OCI-LY3 (cell line): ENCODE data around the gene SLC16A5.

Experiments
- EZH2phosphoT487 ChIP-seq: fragments of 200-600 bp; shearing (Covaris generic); IDR thresholded peaks from 2 replicates; pipeline ENCODE4 v1.6.1; 2018; ENCODE audit warnings: antibody characterized with exemption, mixed run types, low read depth
- TF ChIP-seq, protein P1 (sequence below): fragments of 200-600, 300-600 bp; sonication (generic); IDR thresholded peaks from 2 replicates; pipeline ENCODE4 v1.5.1; 2014; ENCODE audit warnings: antibody characterized with exemption, low read length, low read depth

DNA sequence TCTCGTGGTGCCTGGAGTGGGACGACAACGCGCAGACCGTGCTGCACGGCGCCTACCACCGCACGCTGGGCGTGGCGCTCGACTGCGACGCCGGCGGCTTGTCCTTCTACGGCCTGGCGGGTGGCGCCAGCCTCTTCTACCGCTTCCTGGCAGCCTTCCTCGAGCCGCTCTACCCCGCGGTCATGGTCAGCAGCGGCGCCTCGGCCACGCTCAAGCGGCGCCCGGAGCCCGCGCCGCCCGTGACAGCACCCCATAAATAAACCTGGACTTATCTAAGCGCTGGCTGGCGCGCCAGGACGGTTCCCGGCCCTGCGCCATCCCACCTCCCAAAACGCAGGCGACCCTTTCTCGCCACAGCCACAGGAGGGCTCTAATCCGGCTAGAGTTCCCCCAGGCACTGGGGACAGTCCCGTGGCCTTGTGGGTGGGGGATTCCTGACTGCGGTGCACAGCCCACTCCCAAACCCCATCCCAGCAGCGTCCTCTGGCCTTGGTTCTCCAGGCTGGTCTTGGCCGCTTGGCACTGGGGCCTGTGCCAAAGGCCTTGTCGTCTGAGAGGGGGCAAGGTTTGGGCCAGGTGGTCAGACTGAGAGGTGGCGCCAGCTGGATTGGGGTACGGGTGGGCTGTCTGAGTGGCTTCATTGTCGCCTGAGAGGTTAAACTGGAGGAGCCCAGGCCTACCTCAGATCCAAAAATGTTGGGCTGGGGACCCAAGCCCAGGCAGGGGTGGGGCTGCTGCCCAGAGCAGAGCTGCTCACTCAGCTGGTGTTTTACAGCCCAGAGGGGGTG is 10.1 kb upstream of the SLC16A5 start:
- TF ChIP-seq, protein P1, sequence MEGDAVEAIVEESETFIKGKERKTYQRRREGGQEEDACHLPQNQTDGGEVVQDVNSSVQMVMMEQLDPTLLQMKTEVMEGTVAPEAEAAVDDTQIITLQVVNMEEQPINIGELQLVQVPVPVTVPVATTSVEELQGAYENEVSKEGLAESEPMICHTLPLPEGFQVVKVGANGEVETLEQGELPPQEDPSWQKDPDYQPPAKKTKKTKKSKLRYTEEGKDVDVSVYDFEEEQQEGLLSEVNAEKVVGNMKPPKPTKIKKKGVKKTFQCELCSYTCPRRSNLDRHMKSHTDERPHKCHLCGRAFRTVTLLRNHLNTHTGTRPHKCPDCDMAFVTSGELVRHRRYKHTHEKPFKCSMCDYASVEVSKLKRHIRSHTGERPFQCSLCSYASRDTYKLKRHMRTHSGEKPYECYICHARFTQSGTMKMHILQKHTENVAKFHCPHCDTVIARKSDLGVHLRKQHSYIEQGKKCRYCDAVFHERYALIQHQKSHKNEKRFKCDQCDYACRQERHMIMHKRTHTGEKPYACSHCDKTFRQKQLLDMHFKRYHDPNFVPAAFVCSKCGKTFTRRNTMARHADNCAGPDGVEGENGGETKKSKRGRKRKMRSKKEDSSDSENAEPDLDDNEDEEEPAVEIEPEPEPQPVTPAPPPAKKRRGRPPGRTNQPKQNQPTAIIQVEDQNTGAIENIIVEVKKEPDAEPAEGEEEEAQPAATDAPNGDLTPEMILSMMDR: peak; percentile 57
- TF ChIP-seq EZH2phosphoT487: no peak
